HepG2 (cell line): ENCODE data around the gene FAM110A. TPM values are rescaled to one million over a fixed set of nuclear protein-coding genes. Genes with fewer than 3 reads are reported as not detected.

Source experiments
- ATAC-seq: fragments of 200-7000 bp; cut with Tn5 transposase; 3 replicates; pipeline ENCODE4 v1.9.1; 2020; ENCODE audit warnings: mild to moderate bottlenecking, moderate library complexity
- BruUV-seq: library from RNA; stranded (reverse); fragments of 400-500 nt; replicated peaks from 2 replicates; lab custom pipeline; 2021; lab: Mats Ljungman, UMichigan
- CTCF ChIA-PET: fragments of 300-600 bp; formaldehyde crosslinking; extraction: SDS; loops from one replicate; lab custom pipeline; 2021; ENCODE audit warnings: low total read pairs, inconsistent platforms, low intra/inter-chr PET ratio; lab: Yijun Ruan, JAX
- POLR2A ChIA-PET: fragments of 350-600 bp; sonication (Branson Sonifier 250); formaldehyde crosslinking; loops from one replicate; lab custom pipeline; 2020; ENCODE audit warnings: antibody characterized with exemption, inconsistent platforms; lab: Yijun Ruan, JAX
- DNase-seq: peaks from one replicate; pipeline ENCODE4 v3.0.0-alpha.2; 2015; ENCODE audit warnings: low spot score
- FAIRE-seq: peaks from 3 replicates; lab custom pipeline; 2011; peaks lifted over from hg19 to GRCh38; lab: Jason Lieb, UNC
- H2AFZ ChIP-seq: one replicate; pipeline ENCODE4 v1.6.1; 2011; ENCODE audit warnings: low read length, inconsistent platforms
- H3K27ac ChIP-seq: fragments of 300-600 bp; 3 replicates; pipeline ENCODE4 v1.8.0; 2011; ENCODE audit warnings: mixed run types, mild to moderate bottlenecking, mixed read lengths, low read length, inconsistent platforms; ENCODE audit not compliant: insufficient read depth; ENCODE audit errors: extremely low read length
- H3K27me3 ChIP-seq, 2 experiments: fragments of 200-600 bp in 1 of 2; 2 replicates in 1 of 2; 3 replicates in 1 of 2; pipeline versions ENCODE4 v1.6.0 to v1.8.0; 2011; ENCODE audit warnings: low read length in 2 of 2, mild to moderate bottlenecking in 2 of 2, moderate library complexity in 2 of 2, inconsistent platforms in 1 of 2; ENCODE audit not compliant: insufficient read depth in 2 of 2, control insufficient read depth in 1 of 2
- H3K36me3 ChIP-seq, 2 experiments: fragments of 200-600 bp in 1 of 2; replicated peaks in 1 of 2; 2 replicates in 1 of 2; 3 replicates in 1 of 2; pipeline versions ENCODE4 v1.5.1 to v1.8.0; 2011; ENCODE audit warnings: low read length in 2 of 2, inconsistent platforms in 1 of 2; ENCODE audit not compliant: insufficient read depth in 2 of 2, control insufficient read depth in 1 of 2
- H3K4me1 ChIP-seq: 2 replicates; pipeline ENCODE4 v1.5.1; 2012; ENCODE audit warnings: low read length, inconsistent platforms; ENCODE audit not compliant: insufficient read depth
- H3K4me2 ChIP-seq: 2 replicates; pipeline ENCODE4 v1.6.0; 2011; ENCODE audit warnings: low read depth, low read length, inconsistent platforms
- H3K4me3 ChIP-seq, 3 experiments: fragments of 200-600 bp in 1 of 3; sonication (generic), shearing (Covaris generic) in 1 of 3; replicated peaks in 1 of 3; 2 replicates each; pipeline ENCODE4 v1.5.1; 2011 to 2016; ENCODE audit warnings: low read length in 3 of 3, inconsistent platforms in 2 of 3, low read depth in 2 of 3, mild to moderate bottlenecking in 2 of 3, control low read depth in 1 of 3, mixed read lengths in 1 of 3; ENCODE audit not compliant: insufficient read depth in 1 of 3
- H3K79me2 ChIP-seq: one replicate; pipeline ENCODE4 v1.6.1; 2011; ENCODE audit warnings: low read length, inconsistent platforms; ENCODE audit not compliant: insufficient read depth
- H3K9ac ChIP-seq: 2 replicates; pipeline ENCODE4 v1.6.0; 2011; ENCODE audit warnings: mild to moderate bottlenecking, low read depth, low read length, inconsistent platforms; ENCODE audit not compliant: insufficient read depth
- H3K9me3 ChIP-seq: 2 replicates; pipeline ENCODE4 v1.5.1; 2012; ENCODE audit warnings: mild to moderate bottlenecking, low read length
- H4K20me1 ChIP-seq: 2 replicates; pipeline ENCODE4 v1.6.0; 2011; ENCODE audit warnings: inconsistent platforms, mild to moderate bottlenecking, low read length, moderate library complexity; ENCODE audit not compliant: insufficient read depth
- FOXP1 ChIP-seq, 2 experiments: fragments of 450-650 bp in 1 of 2; IDR thresholded peaks; 2 replicates each; pipeline ENCODE4 v1.6.1; 2017 to 2018; ENCODE audit warnings: antibody characterized with exemption in 1 of 2
- HDAC1 ChIP-seq: sonication (generic); formaldehyde crosslinking; IDR thresholded peaks from 2 replicates; pipeline ENCODE4 v1.5.1; 2020; ENCODE audit warnings: mild to moderate bottlenecking, missing genetic modification reagents
- HNRNPL ChIP-seq: fragments of 200-400 bp; formaldehyde crosslinking; IDR thresholded peaks from 2 replicates; pipeline ENCODE4 v1.6.1; 2017; ENCODE audit warnings: mild to moderate bottlenecking, low read depth, low read length
- JUND ChIP-seq: sonication (generic); formaldehyde crosslinking; IDR thresholded peaks from 2 replicates; pipeline ENCODE4 v1.8.0; 2022; ENCODE audit warnings: mild to moderate bottlenecking, missing genetic modification reagents
- NFATC3 ChIP-seq: sonication (generic); formaldehyde crosslinking; IDR thresholded peaks from 2 replicates; pipeline ENCODE4 v1.5.1; 2020; ENCODE audit warnings: mild to moderate bottlenecking, missing genetic modification reagents
- NFKB2 ChIP-seq: sonication (generic); formaldehyde crosslinking; IDR thresholded peaks from 2 replicates; pipeline ENCODE4 v1.4.0; 2020; ENCODE audit warnings: missing genetic modification reagents, borderline replicate concordance
- SRY ChIP-seq: sonication (generic); formaldehyde crosslinking; IDR thresholded peaks from 2 replicates; pipeline ENCODE4 v1.8.0; 2022; ENCODE audit warnings: mild to moderate bottlenecking, missing genetic modification reagents
- TCF7L2 ChIP-seq: IDR thresholded peaks from 2 replicates; pipeline ENCODE4 v1.6.1; 2011; ENCODE audit warnings: mild to moderate bottlenecking, low read depth, low read length, moderate library complexity
- TOE1 ChIP-seq: sonication (generic); formaldehyde crosslinking; IDR thresholded peaks from 2 replicates; pipeline ENCODE4 v1.4.0; 2020; ENCODE audit warnings: mild to moderate bottlenecking, missing genetic modification reagents
- TP53 ChIP-seq: sonication (generic); formaldehyde crosslinking; conservative IDR thresholded peaks from 2 replicates; pipeline ENCODE4 v1.4.0; 2020; ENCODE audit warnings: missing genetic modification reagents
- ZNF124 ChIP-seq: sonication (generic); formaldehyde crosslinking; IDR thresholded peaks from 2 replicates; pipeline ENCODE4 v1.4.0; 2020; ENCODE audit warnings: missing genetic modification reagents
- ZNF234 ChIP-seq: sonication (generic); formaldehyde crosslinking; conservative IDR thresholded peaks from 2 replicates; pipeline ENCODE4 v1.5.1; 2020; ENCODE audit warnings: mild to moderate bottlenecking, missing genetic modification reagents
- ZNF530 ChIP-seq: sonication (generic); formaldehyde crosslinking; IDR thresholded peaks from 2 replicates; pipeline ENCODE4 v1.5.0; 2020; ENCODE audit warnings: low read depth, mild to moderate bottlenecking, missing genetic modification reagents
- ZNF549 ChIP-seq: sonication (generic); formaldehyde crosslinking; IDR thresholded peaks from 2 replicates; pipeline ENCODE4 v1.5.0; 2020; ENCODE audit warnings: missing genetic modification reagents
- ZNF567 ChIP-seq: sonication (generic); formaldehyde crosslinking; IDR thresholded peaks from 2 replicates; pipeline ENCODE4 v1.8.1; 2023; ENCODE audit warnings: mild to moderate bottlenecking, missing genetic modification reagents, borderline replicate concordance
- ZNF615 ChIP-seq: sonication (generic); formaldehyde crosslinking; IDR thresholded peaks from 2 replicates; pipeline ENCODE4 v1.5.0; 2020; ENCODE audit warnings: mild to moderate bottlenecking, missing genetic modification reagents, borderline replicate concordance
- WGBS: methylation state at CpG from one replicate; pipeline ENCODE4 v1.1.6; 2017; ENCODE audit warnings: low lambda C conversion rate; 5-methylcytosine and 5-hydroxymethylcytosine counted together
- in situ Hi-C: cut with HindIII; loops from 2 replicates; pipeline ENCODE4 v1.10.0; 2017; ENCODE audit warnings: low pct_unique_long_range_greater_than_20kb; ENCODE audit not compliant: extremely low pct_ligation_motif_present
- intact Hi-C: fragments of 100-400 bp; cut with micrococcal nuclease; formaldehyde crosslinking; loops from one replicate; pipeline ENCODE4 v1.10.0; 2022; ENCODE audit not compliant: unreplicated experiment
- polyA plus RNA-seq, 8 experiments: library from polyadenylated mRNA; depleted of rRNA in 3 of 8; stranded (reverse) in 7 of 8; unstranded in 1 of 8; fragments of >200 nt; fragmentation: Illumina TruSeq in 4 of 8; extraction: Trizol in 4 of 8; gene quantifications; 2 replicates each; pipeline versions ENCODE4 v1.2.1 to v1.2.3, GENCODE V29; 2011 to 2016; ENCODE audit warnings: low read depth in 4 of 8, missing spikeins in 1 of 8, mixed read lengths in 1 of 8; ENCODE audit not compliant: insufficient read depth in 1 of 8
- total RNA-seq, 5 experiments: library from RNA; depleted of rRNA; stranded (reverse); fragments of >200 nt; fragmentation: Illumina TruSeq; extraction: Trizol; gene quantifications; 2 replicates each; pipeline ENCODE4 v1.2.3, GENCODE V29; 2016; ENCODE audit warnings: low read depth in 1 of 5

FAM110A gene
- total and polyA plus RNA-seq, 2 of the 13 experiments (the other 11 are each of a cell fraction or from before 2014, with no cell fraction given) = 1.9 TPM

DNA sequence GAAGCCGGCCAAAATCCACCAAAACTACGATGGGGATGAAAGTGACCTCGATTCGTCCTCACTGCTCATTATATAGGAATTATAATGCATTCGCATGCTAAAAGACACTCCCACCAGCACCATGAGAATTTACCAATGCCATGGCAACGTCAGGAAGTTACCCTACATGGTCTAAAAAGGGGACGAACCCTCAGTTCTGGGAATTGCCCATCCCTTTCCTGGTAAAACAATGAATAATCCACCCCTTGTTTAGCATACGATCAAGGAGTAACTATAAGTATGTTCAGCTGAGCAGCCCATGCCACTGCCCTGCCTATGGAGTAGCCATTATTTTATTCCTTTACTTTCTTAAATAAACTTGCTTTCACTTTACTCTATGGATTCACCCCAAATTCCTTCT lies 20.1 kb upstream of the FAM110A start (continued):
- no peak for TF ChIP-seq FOXP1 (IDR thresholded peaks at IDR 0.05)
- no peak for TF ChIP-seq FOXP1 (CRISPR knock-in tag; IDR thresholded peaks at IDR 0.05)
- TF ChIP-seq ZNF567 (CRISPR knock-in tag) = no peak
- TF ChIP-seq NFATC3 (CRISPR knock-in tag) = no peak
- TF ChIP-seq, all 625 proteins: peak for 0

DNA sequence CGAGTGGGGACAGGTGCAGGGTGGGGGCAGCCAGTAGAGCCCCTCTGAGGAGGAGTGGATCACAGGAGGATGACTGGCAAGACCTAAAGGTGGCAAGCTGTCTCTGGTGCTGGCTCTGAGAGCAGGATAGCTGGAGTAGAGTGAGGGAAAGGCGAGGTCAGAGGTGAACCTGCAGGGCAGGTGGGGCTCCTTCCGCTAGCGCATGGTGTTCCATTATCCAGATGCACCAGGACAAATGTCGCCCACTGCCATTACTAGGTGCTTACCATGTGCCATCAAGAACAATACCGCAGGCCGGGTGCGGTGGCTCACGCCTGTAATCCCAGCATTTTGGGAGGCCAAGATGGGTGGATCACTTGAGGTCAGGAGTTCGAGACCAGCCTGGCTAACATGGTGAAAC lies 18.3 kb upstream of the FAM110A start:
- H3K36me3 ChIP-seq = no peaks in the 10 kb centered on the region
- no peaks in the 10 kb centered on the region for H3K4me1 ChIP-seq
- peaks cover 3% of the 10 kb centered on the region; the same call in 1 of the 2 replicates for H4K20me1 ChIP-seq
- no peak overlapping the region for H3K4me3 ChIP-seq
- H3K4me2 ChIP-seq = no peak overlapping the region
- intact Hi-C loops (loop anchor here (5.0 to 10.0 kb wide), 2 partner anchors 292 to 370 kb away; partner anchors contain the start of gene TMEM74B), in situ Hi-C loops (loop anchor here (5.0 to 10.0 kb wide), 3 partner anchors 142 to 370 kb away; partner anchors contain the start of gene TMEM74B)
- no peaks in the 10 kb centered on the region for H3K27me3 ChIP-seq
- no TSS peak for BruUV-seq
- WGBS = 33% methylated on average over 9 of the region's 10 CpGs
- H3K27ac ChIP-seq = no peak overlapping the region
- TF ChIP-seq ZNF530 (CRISPR knock-in tag) (no peak), HNRNPL (no peak), NFKB2 (CRISPR knock-in tag) (no peak), HDAC1 (CRISPR knock-in tag) (no peak), ZNF124 (CRISPR knock-in tag) (no peak), TCF7L2 (no peak), ZNF234 (CRISPR knock-in tag) (no peak), TP53 (CRISPR knock-in tag) (no peak), TOE1 (CRISPR knock-in tag) (no peak), ZNF615 (no peak), ZNF549 (CRISPR knock-in tag) (no peak), JUND (CRISPR knock-in tag) (no peak), SRY (CRISPR knock-in tag) (no peak)
- POLR2A ChIA-PET = interaction anchor here (1.1 kb wide), 1 partner anchor 144 kb away, joined by 4 read pairs; no protein-coding TSS in a partner anchor
- H3K79me2 ChIP-seq = no peaks in the 10 kb centered on the region
- no peak overlapping the region for H3K9ac ChIP-seq
- CTCF ChIA-PET = interaction anchor here (1.2 to 10.9 kb wide), 4 partner anchors 126 to 397 kb away, joined by 3 to 185 read pairs (median 4); no protein-coding TSS in a partner anchor
- no peak overlapping the region for H2AFZ ChIP-seq
- DNase-seq = no peak
- no peak for FAIRE-seq
- no peak for ATAC-seq
- H3K9me3 ChIP-seq = no peaks in the 10 kb centered on the region
